Measurements from ENCODE around the gene TM6SF1. TPM values are rescaled to one million over a fixed set of nuclear protein-coding genes. Genes with fewer than 3 reads are reported as not detected.

The TM6SF1 gene
- total RNA-seq = 1.2 and 3.4 TPM in 2 replicates

GRCh38 chr15:83106994-83107840 is at the start of gene TM6SF1:
TSS of gene TM6SF1 (plus strand) at chr15:83107645. CDS start at chr15:83107681, 36 bp downstream.

GRCh38 chr15:83066734-83067637 is 40.5 kb upstream of the TM6SF1 start, which contains the start of gene BTBD1:
TSS of gene BTBD1 (minus strand) at chr15:83067252. CDS start at chr15:83067151, 101 bp downstream.

Other genes with a start within 250 kb of the TM6SF1 start
- 1.4 TPM in 1 of 2 replicates, not detected in the other for gene HOMER2, start 154.9 kb upstream of the TM6SF1 start, total RNA-seq
- gene RAMAC, start 121.4 kb upstream of the TM6SF1 start, total RNA-seq = 20.2 and 31.7 TPM in 2 replicates
- 8.3 and 9.5 TPM in 2 replicates for gene C15orf40, start 96.0 kb upstream of the TM6SF1 start, total RNA-seq
- gene BTBD1, start 40.4 kb upstream of the TM6SF1 start, total RNA-seq = 81.5 and 84.5 TPM in 2 replicates
- gene HDGFL3, start 100.2 kb downstream of the TM6SF1 start, total RNA-seq = 25.3 and 28.3 TPM in 2 replicates
- gene BNC1, start 177.0 kb downstream of the TM6SF1 start, total RNA-seq = 4.6 and 8.7 TPM in 2 replicates

Measured in myometrial cell (primary cell).